Adrenal gland (tissue), 5 donors: ENCODE results near the gene HSPA1L.

Experiments
- CTCF ChIP-seq, 6 experiments: fragments of 450-650 bp in 4 of 6; fragments of 200-600 bp in 2 of 6; sonication (generic) in 1 of 6; IDR thresholded peaks; 1 replicate in 5 of 6; 2 replicates in 1 of 6; pipeline versions ENCODE4 v1.5.1 to v1.8.0; 2016 to 2021; ENCODE audit warnings: antibody characterized with exemption in 6 of 6, mild to moderate bottlenecking in 2 of 6, moderate library complexity in 1 of 6
- POLR2A ChIP-seq, 2 donors: fragments of 450-650 bp; IDR thresholded peaks; one replicate each; pipeline ENCODE4 v1.6.1; 2017; ENCODE audit warnings: antibody characterized with exemption in 2 of 2, mild to moderate bottlenecking in 2 of 2, moderate library complexity in 1 of 2
- donor health status: DM: no; HTN: no; CAD: no.

- TF ChIP-seq CTCF (IDR thresholded peaks at IDR 0.05) (no peak), POLR2A (IDR thresholded peaks at IDR 0.05) (no peak)
Measured at GRCh38 chr6:31781244-31782125, 33.6 kb downstream of the HSPA1L start.
